ENCODE data around the gene MACROD2.

The MACROD2 gene

GRCh38 chr20:16043931-16044330 is 2048.6 kb downstream of the MACROD2 start:
- no peak for TF ChIP-seq FOXP2 (optimal IDR thresholded peaks at IDR 0.05; ENCODE audit: borderline replicate concordance, extremely low read depth, extremely low read length, insufficient read depth)
- TF ChIP-seq SIN3A (IDR thresholded peaks at IDR 0.05; ENCODE audit: borderline replicate concordance, insufficient read depth, low read length): no peak
- TF ChIP-seq TAF1 (IDR thresholded peaks at IDR 0.05; ENCODE audit: borderline replicate concordance, insufficient read depth, low read length): no peak
- no peak for TF ChIP-seq POLR2AphosphoS5 (IDR thresholded peaks at IDR 0.05; ENCODE audit: low read depth, low read length)
- no peak for TF ChIP-seq REST (IDR thresholded peaks at IDR 0.05; ENCODE audit: insufficient read depth in 1 of 2, low read depth in 2 of 2, low read length in 2 of 2)

- TF ChIP-seq POLR2AphosphoS5 (IDR thresholded peaks at IDR 0.05; ENCODE audit: low read depth, low read length) (no peak), SIN3A (IDR thresholded peaks at IDR 0.05; ENCODE audit: borderline replicate concordance, insufficient read depth, low read length) (no peak), REST (IDR thresholded peaks at IDR 0.05; ENCODE audit: insufficient read depth in 1 of 2, low read depth in 2 of 2, low read length in 2 of 2) (no peak), FOXP2 (optimal IDR thresholded peaks at IDR 0.05; ENCODE audit: borderline replicate concordance, extremely low read depth, extremely low read length, insufficient read depth) (no peak), TAF1 (IDR thresholded peaks at IDR 0.05; ENCODE audit: borderline replicate concordance, insufficient read depth, low read length) (no peak)
Measured at GRCh38 chr20:16048876-16049275, 2053.6 kb downstream of the MACROD2 start.

- no peak for TF ChIP-seq POLR2AphosphoS5 (IDR thresholded peaks at IDR 0.05; ENCODE audit: low read depth, low read length)
- no peak for TF ChIP-seq SIN3A (IDR thresholded peaks at IDR 0.05; ENCODE audit: borderline replicate concordance, insufficient read depth, low read length)
- TF ChIP-seq TAF1 (IDR thresholded peaks at IDR 0.05; ENCODE audit: borderline replicate concordance, insufficient read depth, low read length): no peak
- TF ChIP-seq FOXP2 (optimal IDR thresholded peaks at IDR 0.05; ENCODE audit: borderline replicate concordance, extremely low read depth, extremely low read length, insufficient read depth): no peak
- TF ChIP-seq REST (IDR thresholded peaks at IDR 0.05; ENCODE audit: insufficient read depth in 1 of 2, low read depth in 2 of 2, low read length in 2 of 2): no peak
Measured at GRCh38 chr20:16049529-16050093, 2054.3 kb downstream of the MACROD2 start.

GRCh38 chr20:16050366-16050765 is 2055.1 kb downstream of the MACROD2 start:
- TF ChIP-seq POLR2AphosphoS5 (IDR thresholded peaks at IDR 0.05; ENCODE audit: low read depth, low read length): no peak

GRCh38 chr20:16051968-16052367 is 2056.7 kb downstream of the MACROD2 start:
- TF ChIP-seq TAF1 (IDR thresholded peaks at IDR 0.05; ENCODE audit: borderline replicate concordance, insufficient read depth, low read length) (no peak), SIN3A (IDR thresholded peaks at IDR 0.05; ENCODE audit: borderline replicate concordance, insufficient read depth, low read length) (no peak), POLR2AphosphoS5 (IDR thresholded peaks at IDR 0.05; ENCODE audit: low read depth, low read length) (no peak)

GRCh38 chr20:16052456-16052855 is 2057.1 kb downstream of the MACROD2 start:
- TF ChIP-seq SIN3A (IDR thresholded peaks at IDR 0.05; ENCODE audit: borderline replicate concordance, insufficient read depth, low read length) (no peak), POLR2AphosphoS5 (IDR thresholded peaks at IDR 0.05; ENCODE audit: low read depth, low read length) (no peak), TAF1 (IDR thresholded peaks at IDR 0.05; ENCODE audit: borderline replicate concordance, insufficient read depth, low read length) (no peak), REST (IDR thresholded peaks at IDR 0.05; ENCODE audit: insufficient read depth in 1 of 2, low read depth in 2 of 2, low read length in 2 of 2) (no peak), FOXP2 (optimal IDR thresholded peaks at IDR 0.05; ENCODE audit: borderline replicate concordance, extremely low read depth, extremely low read length, insufficient read depth) (no peak)
